Prostate gland (tissue), 2 donors: ENCODE measurements around the gene TTC33. TPM values are rescaled to one million over a fixed set of nuclear protein-coding genes. Genes with fewer than 3 reads are reported as not detected.
A peak's percentile ranks its signal among the peaks of the same experiment; 100 is the strongest.

Experiments
- DNase-seq: peaks from one replicate; pipeline ENCODE4 v3.0.0-alpha.2; 2019; ENCODE audit warnings: low spot score
- H3K27ac ChIP-seq, 2 donors: fragments of 200-600 bp; sonication (generic); 2 replicates each; pipeline ENCODE4 v1.5.1; 2017 to 2019
- H3K27me3 ChIP-seq: fragments of 200-600 bp; sonication (generic); replicated peaks from 2 replicates; pipeline ENCODE4 v1.5.1; 2019; ENCODE audit not compliant: insufficient read depth
- H3K36me3 ChIP-seq, 2 donors: fragments of 200-600 bp; sonication (generic); 1 replicate in 1 of 2; 2 replicates in 1 of 2; pipeline versions ENCODE4 v1.5.1 to v1.8.1; 2017 to 2019
- H3K4me1 ChIP-seq: fragments of 200-600 bp; sonication (generic); replicated peaks from 2 replicates; pipeline ENCODE4 v1.5.1; 2019
- H3K4me3 ChIP-seq, 2 donors: fragments of 200-600 bp; sonication (generic); 2 replicates each; pipeline ENCODE4 v1.5.1; 2017 to 2019
- H3K9me3 ChIP-seq: fragments of 200-600 bp; sonication (generic); 2 replicates; pipeline ENCODE4 v1.5.1; 2017
- POLR2A ChIP-seq: fragments of 450-650 bp; IDR thresholded peaks from one replicate; pipeline ENCODE4 v1.6.1; 2016; ENCODE audit warnings: antibody characterized with exemption, mild to moderate bottlenecking
- POLR2AphosphoS5 ChIP-seq: sonication (generic); formaldehyde crosslinking; IDR thresholded peaks from one replicate; pipeline ENCODE4 v1.6.1; 2017; ENCODE audit warnings: antibody characterized with exemption
- WGBS: methylation state at CpG from one replicate; pipeline ENCODE4 v1.1.5; 2018; 5-methylcytosine and 5-hydroxymethylcytosine counted together
- intact Hi-C: fragments of 100-400 bp; cut with DNase I; formaldehyde crosslinking; loops from one replicate; pipeline ENCODE4 v1.14.2; 2022
- total RNA-seq, 2 donors: library from RNA; depleted of rRNA; stranded (reverse); fragments of >200 nt; gene quantifications; one replicate each; pipeline ENCODE4 v1.1.0, GENCODE V29; 2016
- TF ChIP-seq, protein P1 (sequence below), 4 experiments: fragments of 200-600 bp in 2 of 4; fragments of 450-650 bp in 2 of 4; sonication (generic) in 2 of 4; IDR thresholded peaks; 1 replicate in 3 of 4; 2 replicates in 1 of 4; pipeline ENCODE4 v1.5.1; 2016 to 2019; ENCODE audit warnings: antibody characterized with exemption in 4 of 4, mild to moderate bottlenecking in 2 of 4, moderate library complexity in 2 of 4

The TTC33 gene
- total RNA-seq, 2 donors from 2014 or later = 11.9 to 17.6 TPM

- Histone ChIP-seq H3K27ac (peak within 1 kb of the TSS; percentile 95 to 97), H3K9me3 (no peaks in the 10 kb centered on the region), H3K36me3 (no peaks in the 10 kb centered on the region), H3K27me3 (peaks cover 2% of the 10 kb centered on the region), H3K4me1 (peaks cover 10% of the 10 kb centered on the region), H3K4me3 (peak within 1 kb of the TSS; percentile 61 to 68)
- TF ChIP-seq POLR2A (peak; percentile 93), POLR2AphosphoS5 (no peak)
- TF ChIP-seq, protein P1, sequence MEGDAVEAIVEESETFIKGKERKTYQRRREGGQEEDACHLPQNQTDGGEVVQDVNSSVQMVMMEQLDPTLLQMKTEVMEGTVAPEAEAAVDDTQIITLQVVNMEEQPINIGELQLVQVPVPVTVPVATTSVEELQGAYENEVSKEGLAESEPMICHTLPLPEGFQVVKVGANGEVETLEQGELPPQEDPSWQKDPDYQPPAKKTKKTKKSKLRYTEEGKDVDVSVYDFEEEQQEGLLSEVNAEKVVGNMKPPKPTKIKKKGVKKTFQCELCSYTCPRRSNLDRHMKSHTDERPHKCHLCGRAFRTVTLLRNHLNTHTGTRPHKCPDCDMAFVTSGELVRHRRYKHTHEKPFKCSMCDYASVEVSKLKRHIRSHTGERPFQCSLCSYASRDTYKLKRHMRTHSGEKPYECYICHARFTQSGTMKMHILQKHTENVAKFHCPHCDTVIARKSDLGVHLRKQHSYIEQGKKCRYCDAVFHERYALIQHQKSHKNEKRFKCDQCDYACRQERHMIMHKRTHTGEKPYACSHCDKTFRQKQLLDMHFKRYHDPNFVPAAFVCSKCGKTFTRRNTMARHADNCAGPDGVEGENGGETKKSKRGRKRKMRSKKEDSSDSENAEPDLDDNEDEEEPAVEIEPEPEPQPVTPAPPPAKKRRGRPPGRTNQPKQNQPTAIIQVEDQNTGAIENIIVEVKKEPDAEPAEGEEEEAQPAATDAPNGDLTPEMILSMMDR (IDR thresholded peaks at IDR 0.05) = peak in 2 of 4 experiments; percentile 30 to 53
- intact Hi-C loops = no loop called here
- 1% methylated on average over 44 of the region's 44 CpGs for WGBS
- peak; percentile 17 for DNase-seq
Measured at GRCh38 chr5:40679913-40680681, 75.7 kb downstream of the TTC33 start, which contains the start of gene PTGER4. TSS of gene PTGER4 (plus strand) at chr5:40679915. CDS start at chr5:40680994, 1,079 bp downstream.

GRCh38 chr5:40679148-40679912 is 76.4 kb downstream of the TTC33 start:
- peak overlapping the region; percentile 61 to 68 for H3K4me3 ChIP-seq
- peaks cover 6% of the 10 kb centered on the region for H3K4me1 ChIP-seq
- H3K9me3 ChIP-seq = no peaks in the 10 kb centered on the region
- TF ChIP-seq POLR2A (peak; percentile 18), POLR2AphosphoS5 (peak; percentile 95)
- TF ChIP-seq, protein P1 (IDR thresholded peaks at IDR 0.05) = no peak
- WGBS = under 1% methylated on average over 60 of the region's 60 CpGs
- H3K27me3 ChIP-seq = peaks cover 2% of the 10 kb centered on the region
- peak overlapping the region; percentile 95 to 97 for H3K27ac ChIP-seq
- intact Hi-C loops = no loop called here
- H3K36me3 ChIP-seq = no peaks in the 10 kb centered on the region
- peak; percentile 93 for DNase-seq

DNA sequence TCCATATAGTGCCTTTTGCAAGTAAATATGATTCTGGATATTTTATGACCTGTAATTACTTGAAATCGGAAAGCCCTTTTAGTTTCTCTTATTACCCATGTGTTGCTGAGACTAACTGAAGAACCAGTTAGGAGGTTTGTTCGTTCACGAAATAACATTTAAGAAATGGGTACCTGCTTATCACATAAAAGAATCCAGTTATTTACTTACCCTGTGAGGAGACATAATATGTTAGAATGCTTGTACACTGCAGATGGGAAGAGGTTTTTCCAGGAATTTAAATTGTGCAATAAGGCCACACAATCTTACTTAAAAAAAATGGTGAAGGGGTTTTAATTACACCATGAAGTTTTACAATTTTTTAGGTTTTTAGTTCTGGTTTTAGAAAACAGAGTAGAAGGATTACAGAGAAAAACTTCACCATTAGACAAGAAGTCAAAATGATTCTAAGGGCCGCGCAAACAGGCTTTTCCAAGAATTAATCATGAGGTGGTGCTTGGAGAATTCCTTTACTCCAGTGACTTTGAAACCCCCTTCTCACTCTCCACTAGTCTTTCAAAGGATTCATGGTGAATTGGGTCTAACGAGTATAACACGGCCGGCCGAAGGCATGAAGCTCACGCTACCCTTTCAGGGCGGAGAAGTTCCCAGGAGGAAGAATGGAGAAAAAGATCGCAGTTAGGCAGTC is 77.2 kb downstream of the TTC33 start:
- Histone ChIP-seq H3K4me3 (peak overlapping the region; percentile 61 to 68), H3K27ac (peak overlapping the region; percentile 95 to 97), H3K9me3 (no peaks in the 10 kb centered on the region), H3K27me3 (peaks cover 2% of the 10 kb centered on the region), H3K4me1 (peaks cover 6% of the 10 kb centered on the region), H3K36me3 (no peaks in the 10 kb centered on the region)
- 13% methylated on average over 12 of the region's 12 CpGs for WGBS
- TF ChIP-seq, protein P1 (IDR thresholded peaks at IDR 0.05) = no peak
- no peak for TF ChIP-seq POLR2AphosphoS5
- no peak for TF ChIP-seq POLR2A
- intact Hi-C loops = no loop called here
- no peak for DNase-seq

DNA sequence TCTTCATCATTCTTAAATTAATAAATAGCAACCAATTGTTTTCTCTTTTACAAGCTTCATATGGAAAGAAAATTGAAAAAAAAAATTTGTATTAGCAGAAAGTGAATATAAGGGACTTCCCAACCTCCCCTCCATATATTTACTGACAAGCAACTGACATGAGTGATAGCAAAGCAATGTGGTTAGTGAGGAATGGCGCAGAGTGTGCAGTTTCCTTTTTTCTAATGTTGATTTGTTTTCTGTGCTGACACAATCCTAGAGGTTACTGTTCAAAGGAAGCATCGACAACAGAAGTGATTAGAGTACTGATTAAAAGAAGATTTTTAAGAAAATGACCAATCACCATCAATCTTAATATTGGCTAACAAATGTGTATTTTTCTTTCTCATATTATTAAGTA is 77.7 kb downstream of the TTC33 start:
- DNase-seq = no peak
- Histone ChIP-seq H3K27ac (peak overlapping the region; percentile 95 to 97), H3K4me1 (peaks cover 6% of the 10 kb centered on the region), H3K36me3 (no peaks in the 10 kb centered on the region), H3K27me3 (peaks cover 2% of the 10 kb centered on the region), H3K4me3 (no peak overlapping the region), H3K9me3 (no peaks in the 10 kb centered on the region)
- intact Hi-C loops = no loop called here
- WGBS = 58% methylated on average over 2 of the region's 2 CpGs
- no peak for TF ChIP-seq POLR2A
- TF ChIP-seq POLR2AphosphoS5 = no peak
- TF ChIP-seq, protein P1 (IDR thresholded peaks at IDR 0.05) = no peak
